OCI-LY7 (cell line): ENCODE results near the gene DCAF11. TPM values are rescaled to one million over a fixed set of nuclear protein-coding genes. Genes with fewer than 3 reads are reported as not detected.

Experiments used
- BruUV-seq: library from RNA; stranded (reverse); fragments of 400-500 nt; replicated peaks from 2 replicates; lab custom pipeline; 2021; lab: Mats Ljungman, UMichigan
- CTCF ChIA-PET: fragments of 300-600 bp; sonication (Branson Sonifier 250); formaldehyde crosslinking; loops from one replicate; lab custom pipeline; 2022; ENCODE audit warnings: antibody characterized with exemption; ENCODE audit not compliant: unreplicated experiment; lab: Charles Lee
- POLR2A ChIA-PET: fragments of 300-600 bp; sonication (Branson Sonifier 250); formaldehyde crosslinking; loops from one replicate; lab custom pipeline; 2022; ENCODE audit warnings: antibody characterized with exemption; lab: Charles Lee
- DNase-seq: peaks from one replicate; pipeline ENCODE4 v3.0.0-alpha.2; 2015; ENCODE audit warnings: low spot score
- H2AFZ ChIP-seq: fragments of 200-600 bp; sonication (generic), shearing (Covaris generic); 2 replicates; pipeline ENCODE4 v1.6.1; 2014; ENCODE audit warnings: mild to moderate bottlenecking, antibody characterized with exemption, low read length, moderate library complexity
- H3K27ac ChIP-seq: fragments of 200-600 bp; sonication (generic); 2 replicates; pipeline ENCODE4 v1.5.1; 2014; ENCODE audit warnings: mixed run types, low read depth, mild to moderate bottlenecking, moderate library complexity, low read length, inconsistent platforms; ENCODE audit not compliant: poor library complexity, severe bottlenecking
- H3K36me3 ChIP-seq: fragments of 200-600 bp; sonication (generic); 2 replicates; pipeline ENCODE4 v1.6.1; 2014; ENCODE audit warnings: mild to moderate bottlenecking, antibody characterized with exemption, low read length, moderate library complexity, mixed read lengths; ENCODE audit not compliant: insufficient read depth
- H3K4me1 ChIP-seq: fragments of 200-600 bp; sonication (generic); 2 replicates; pipeline ENCODE4 v1.5.1; 2014; ENCODE audit warnings: mild to moderate bottlenecking, low read length; ENCODE audit not compliant: insufficient read depth, poor library complexity, severe bottlenecking
- H3K4me2 ChIP-seq: fragments of 200-600 bp; sonication (generic); 2 replicates; pipeline ENCODE4 v1.6.1; 2014; ENCODE audit warnings: mild to moderate bottlenecking, low read length
- H3K4me3 ChIP-seq: fragments of 200-600 bp; sonication (generic); 2 replicates; pipeline ENCODE4 v1.5.1; 2014; ENCODE audit warnings: mild to moderate bottlenecking, low read depth, low read length; ENCODE audit not compliant: poor library complexity, severe bottlenecking
- H3K79me2 ChIP-seq: fragments of 200-600 bp; sonication (generic); 2 replicates; pipeline ENCODE4 v1.6.1; 2016; ENCODE audit warnings: low read depth, mild to moderate bottlenecking, low read length, moderate library complexity, mixed read lengths; ENCODE audit not compliant: insufficient read depth
- H3K9me2 ChIP-seq: fragments of 200-600 bp; sonication (generic); 2 replicates; pipeline ENCODE4 v1.6.1; 2016; ENCODE audit warnings: mild to moderate bottlenecking, low read length, mixed read lengths; ENCODE audit not compliant: insufficient read depth
- H3K9me3 ChIP-seq: fragments of 200-600 bp; sonication (generic); 2 replicates; pipeline ENCODE4 v1.6.1; 2014; ENCODE audit warnings: mild to moderate bottlenecking, mixed run types, low read length, mixed read lengths
- H4K20me1 ChIP-seq: fragments of 200-600 bp; sonication (generic); 2 replicates; pipeline ENCODE4 v1.6.1; 2014; ENCODE audit warnings: mild to moderate bottlenecking, antibody characterized with exemption, low read length, moderate library complexity, mixed read lengths; ENCODE audit not compliant: insufficient read depth
- CTCF ChIP-seq: fragments of 200-600 bp; sonication (generic); conservative IDR thresholded peaks from 2 replicates; pipeline ENCODE4 v1.5.1; 2014; ENCODE audit warnings: mild to moderate bottlenecking, antibody characterized with exemption, low read length, moderate library complexity, mixed read lengths
- EZH2phosphoT487 ChIP-seq: fragments of 200-600 bp; sonication (generic); IDR thresholded peaks from 2 replicates; pipeline ENCODE4 v1.6.1; 2018; ENCODE audit warnings: low read depth, borderline replicate concordance, mild to moderate bottlenecking, mixed run types, antibody characterized with exemption, low read length, moderate library complexity, mixed read lengths
- intact Hi-C: fragments of 100-400 bp; cut with micrococcal nuclease; formaldehyde crosslinking; loops from one replicate; pipeline ENCODE4 v1.10.0; 2022; ENCODE audit not compliant: unreplicated experiment
- total RNA-seq, 2 experiments: library from RNA; depleted of rRNA in 1 of 2; stranded (reverse); fragments of >200 nt in 1 of 2; shearing (Covaris generic) in 1 of 2; gene quantifications; 2 replicates each; pipeline ENCODE4 v1.2.3, GENCODE V29; 2014 to 2022

The DCAF11 gene
- total RNA-seq, 2 experiments from 2014 or later = 63.6 to 75.5 TPM

- no peak overlapping the region for H2AFZ ChIP-seq
- TF ChIP-seq CTCF (peak; percentile 23; the same call in 1 of the 2 replicates), EZH2phosphoT487 (no peak)
- no peaks in the 10 kb centered on the region for H3K9me2 ChIP-seq
- ChIA-PET CTCF (no interaction called here), POLR2A (interaction anchor here (0.7 to 2.8 kb wide), 5 partner anchors 16 to 813 kb away, joined by 4 to 11 read pairs (median 4); partner anchors contain the start of gene DCAF11)
- H3K9me3 ChIP-seq = no peaks in the 10 kb centered on the region
- no peak overlapping the region for H3K4me2 ChIP-seq
- H4K20me1 ChIP-seq = no peaks in the 10 kb centered on the region
- no peak overlapping the region for H3K4me3 ChIP-seq
- BruUV-seq = no TSS peak
- H3K79me2 ChIP-seq = peaks cover 2% of the 10 kb centered on the region; the same call in 1 of the 2 replicates
- peaks cover 30% of the 10 kb centered on the region for H3K4me1 ChIP-seq
- intact Hi-C loops = no loop called here
- no peak for DNase-seq
- peaks cover 16% of the 10 kb centered on the region for H3K36me3 ChIP-seq
- H3K27ac ChIP-seq = no peak overlapping the region
Observed at GRCh38 chr14:24133735-24134134, 19.2 kb downstream of the DCAF11 start.

- Histone ChIP-seq H3K36me3 (peaks cover 27% of the 10 kb centered on the region), H4K20me1 (0 out of 2 replicates have a peak, but pooled peaks cover 6% of the 10 kb centered on the region), H3K9me3 (no peaks in the 10 kb centered on the region), H3K4me2 (peak overlapping the region; percentile 83), H3K9me2 (no peaks in the 10 kb centered on the region), H3K27ac (peak overlapping the region; percentile 23), H2AFZ (peak overlapping the region; percentile 87; the same call in 1 of the 2 replicates), H3K4me3 (peak overlapping the region; percentile 98), H3K79me2 (peaks cover 20% of the 10 kb centered on the region), H3K4me1 (peaks cover 40% of the 10 kb centered on the region)
- ChIA-PET CTCF (interaction anchor here (0.5 to 2.1 kb wide), 2 partner anchors 21 to 231 kb away, joined by 3 to 12 read pairs; partner anchors contain the start of genes DCAF11 and NRL), POLR2A (interaction anchor here (0.7 to 4.1 kb wide), 13 partner anchors 9 to 134 kb away, joined by 3 to 43 read pairs (median 4); partner anchors contain the start of genes CHMP4A, DCAF11, NRL and PCK2)
- TF ChIP-seq CTCF (no peak), EZH2phosphoT487 (no peak)
- intact Hi-C loops = no loop called here
- BruUV-seq = no TSS peak
- no peak for DNase-seq
Observed at GRCh38 chr14:24135584-24135833, 20.9 kb downstream of the DCAF11 start.
